Fibroblast of the aortic adventitia (primary cell): ENCODE data around the gene GMDS. TPM values are rescaled to one million over a fixed set of nuclear protein-coding genes. Genes with fewer than 3 reads are reported as not detected.

ENCODE experiments used
- DNase-seq: peaks from one replicate; pipeline ENCODE4 v3.0.0-alpha.2; 2010; ENCODE audit warnings: low read depth
- H3K4me3 ChIP-seq: 2 replicates; pipeline ENCODE4 v1.5.1; 2011; ENCODE audit warnings: low read depth, mild to moderate bottlenecking, control low read depth, low read length, moderate library complexity
- CTCF ChIP-seq: IDR thresholded peaks from 2 replicates; pipeline ENCODE4 v1.5.1; 2011; ENCODE audit warnings: mild to moderate bottlenecking, low read length, control low read depth, inconsistent platforms; ENCODE audit not compliant: insufficient read depth
- total RNA-seq: library from RNA; depleted of rRNA; stranded (reverse); fragments of >200 nt; gene quantifications from 2 replicates; pipeline ENCODE4 v1.2.3, GENCODE V29; 2012; ENCODE audit warnings: low replicate concordance

The GMDS gene
- total RNA-seq, 1 donor = 15.9 TPM

GRCh38 chr6:1858859-1859258 is 386.5 kb downstream of the GMDS start:
- TF ChIP-seq CTCF = no peak
- H3K4me3 ChIP-seq = no peak overlapping the region
- DNase-seq = no peak

- TF ChIP-seq CTCF = no peak
- peak; percentile 31 for DNase-seq
- H3K4me3 ChIP-seq = no peak overlapping the region
These were observed 387.2 kb downstream of the GMDS start for GRCh38 chr6:1858196-1858595.

- DNase-seq = no peak
- H3K4me3 ChIP-seq = no peak overlapping the region
- no peak for TF ChIP-seq CTCF
These were observed 389.0 kb downstream of the GMDS start for GRCh38 chr6:1856381-1856780.

- TF ChIP-seq CTCF = no peak
- DNase-seq = no peak
- H3K4me3 ChIP-seq = no peak overlapping the region
These were observed 389.5 kb downstream of the GMDS start for GRCh38 chr6:1855890-1856289.

GRCh38 chr6:1854296-1854695 is 391.1 kb downstream of the GMDS start:
- no peak for DNase-seq
- no peak overlapping the region for H3K4me3 ChIP-seq
- TF ChIP-seq CTCF = no peak

- TF ChIP-seq CTCF = no peak
- no peak overlapping the region for H3K4me3 ChIP-seq
- no peak for DNase-seq
These were observed 391.6 kb downstream of the GMDS start for GRCh38 chr6:1853761-1854160.

- DNase-seq = no peak
- TF ChIP-seq CTCF = no peak
- no peak overlapping the region for H3K4me3 ChIP-seq
These were observed 393.5 kb downstream of the GMDS start for GRCh38 chr6:1851681-1852456.
